HL-60 (cell line): ENCODE data around the gene UBXN4.

Source experiments
- DNase-seq, 2 experiments: peaks; one replicate each; pipeline ENCODE4 v3.0.0-alpha.2; 2010 to 2020; ENCODE audit warnings: low read depth in 1 of 2, low spot score in 1 of 2
- H3K27ac ChIP-seq: fragments of 250-450 bp; sonication (Bioruptor Pico); replicated peaks from 2 replicates; pipeline ENCODE4 v1.5.1; 2020; ENCODE audit warnings: mild to moderate bottlenecking, moderate library complexity
- H3K27me3 ChIP-seq: fragments of 250-450 bp; sonication (Bioruptor Pico); 2 replicates; pipeline ENCODE4 v1.5.1; 2021; ENCODE audit warnings: mild to moderate bottlenecking, moderate library complexity; ENCODE audit not compliant: insufficient read depth, poor library complexity, severe bottlenecking
- H3K4me3 ChIP-seq: replicated peaks from 2 replicates; pipeline ENCODE4 v1.5.1; 2011; ENCODE audit warnings: mild to moderate bottlenecking, control low read depth, low read length; ENCODE audit not compliant: insufficient read depth
- CTCF ChIP-seq: IDR thresholded peaks from one replicate; pipeline ENCODE4 v1.5.1; 2011; ENCODE audit warnings: low read length, control low read depth, inconsistent platforms; ENCODE audit not compliant: insufficient read depth
- GABPA ChIP-seq: IDR thresholded peaks from 2 replicates; pipeline ENCODE4 v1.6.1; 2012; ENCODE audit warnings: low read depth
- POLR2AphosphoS5 ChIP-seq: IDR thresholded peaks from 2 replicates; pipeline ENCODE4 v1.6.1; 2012; ENCODE audit warnings: low read depth
- REST ChIP-seq: IDR thresholded peaks from 2 replicates; pipeline ENCODE4 v1.6.1; 2012; ENCODE audit warnings: low read depth; ENCODE audit not compliant: insufficient replicate concordance
- SPI1 ChIP-seq: IDR thresholded peaks from 2 replicates; pipeline ENCODE4 v1.6.1; 2012; ENCODE audit warnings: low read depth, mild to moderate bottlenecking, borderline replicate concordance

UBXN4 gene

GRCh38 chr2:135768863-135769262 is 27.2 kb downstream of the UBXN4 start:
- TF ChIP-seq CTCF: no peak
- no peak for TF ChIP-seq GABPA
- no peak for TF ChIP-seq SPI1
- no peak for TF ChIP-seq POLR2AphosphoS5
- no peak for TF ChIP-seq REST
- Histone ChIP-seq H3K27me3 (no peaks in the 10 kb centered on the region), H3K27ac (no peak overlapping the region), H3K4me3 (no peak overlapping the region)
- no peak for DNase-seq

GRCh38 chr2:135773319-135773718 is 31.7 kb downstream of the UBXN4 start:
- Histone ChIP-seq H3K4me3 (no peak overlapping the region), H3K27ac (no peak overlapping the region), H3K27me3 (no peaks in the 10 kb centered on the region)
- DNase-seq: no peak
- TF ChIP-seq SPI1 (no peak), CTCF (no peak), POLR2AphosphoS5 (no peak), GABPA (no peak), REST (no peak)

GRCh38 chr2:135773917-135774316 is 32.3 kb downstream of the UBXN4 start:
- H3K4me3 ChIP-seq: no peak overlapping the region
- no peak for TF ChIP-seq POLR2AphosphoS5
- no peak for TF ChIP-seq GABPA
- no peak for TF ChIP-seq CTCF
- no peak for TF ChIP-seq SPI1
- TF ChIP-seq REST: no peak
- H3K27ac ChIP-seq: no peak overlapping the region
- no peaks in the 10 kb centered on the region for H3K27me3 ChIP-seq
- no peak for DNase-seq
